ENCODE data around the gene WSCD1.

WSCD1 gene

GRCh38 chr17:6045621-6046357 is 24.4 kb upstream of the WSCD1 start:
- H3K4me3 ChIP-seq (replicated peaks; ENCODE audit: low read depth, low read length), result no peak overlapping the region
- DNase-seq (ENCODE audit: extremely low read depth, low read depth), result no peak
- no peak for TF ChIP-seq CTCF (IDR thresholded peaks at IDR 0.05; ENCODE audit: low read depth, low read length, missing control alignments)

- no peak for TF ChIP-seq CTCF (IDR thresholded peaks at IDR 0.05; ENCODE audit: low read depth, low read length, missing control alignments)
- no peak overlapping the region for H3K4me3 ChIP-seq (replicated peaks; ENCODE audit: low read depth, low read length)
- no peak for DNase-seq (ENCODE audit: extremely low read depth, low read depth)
Observed at GRCh38 chr17:6046431-6046830, 23.7 kb upstream of the WSCD1 start.

GRCh38 chr17:6046931-6047330 is 23.2 kb upstream of the WSCD1 start:
- no peak overlapping the region for H3K4me3 ChIP-seq (replicated peaks; ENCODE audit: low read depth, low read length)
- no peak for TF ChIP-seq CTCF (IDR thresholded peaks at IDR 0.05; ENCODE audit: low read depth, low read length, missing control alignments)
- DNase-seq (ENCODE audit: extremely low read depth, low read depth), result no peak

- no peak for DNase-seq (ENCODE audit: extremely low read depth, low read depth)
- H3K4me3 ChIP-seq (replicated peaks; ENCODE audit: low read depth, low read length), result no peak overlapping the region
- TF ChIP-seq CTCF (IDR thresholded peaks at IDR 0.05; ENCODE audit: low read depth, low read length, missing control alignments), result no peak
Observed at GRCh38 chr17:6047966-6048365, 22.2 kb upstream of the WSCD1 start.

- no peak for DNase-seq (ENCODE audit: extremely low read depth, low read depth)
- TF ChIP-seq CTCF (IDR thresholded peaks at IDR 0.05; ENCODE audit: low read depth, low read length, missing control alignments), result no peak
- H3K4me3 ChIP-seq (replicated peaks; ENCODE audit: low read depth, low read length), result no peak overlapping the region
Observed at GRCh38 chr17:6048486-6048885, 21.7 kb upstream of the WSCD1 start.

- H3K4me3 ChIP-seq (replicated peaks; ENCODE audit: low read depth, low read length), result no peak overlapping the region
- no peak for TF ChIP-seq CTCF (IDR thresholded peaks at IDR 0.05; ENCODE audit: low read depth, low read length, missing control alignments)
- no peak for DNase-seq (ENCODE audit: extremely low read depth, low read depth)
Observed at GRCh38 chr17:6052926-6053325, 17.3 kb upstream of the WSCD1 start.

GRCh38 chr17:6054372-6054771 is 15.8 kb upstream of the WSCD1 start:
- no peak for DNase-seq (ENCODE audit: extremely low read depth, low read depth)
- TF ChIP-seq CTCF (IDR thresholded peaks at IDR 0.05; ENCODE audit: low read depth, low read length, missing control alignments), result no peak
- no peak overlapping the region for H3K4me3 ChIP-seq (replicated peaks; ENCODE audit: low read depth, low read length)
